IMR-90 (cell line): Measurements from ENCODE around the gene ARHGAP28. TPM values are rescaled to one million over a fixed set of nuclear protein-coding genes. Genes with fewer than 3 reads are reported as not detected.

Experiments
- ATAC-seq: fragments of 200-7000 bp; cut with Tn5 transposase; 2 replicates; pipeline ENCODE4 v1.9.1; 2020; ENCODE audit warnings: low read depth, mild to moderate bottlenecking, moderate library complexity
- BruUV-seq: library from RNA; stranded (reverse); fragments of 400-500 nt; replicated peaks from 2 replicates; lab custom pipeline; 2021; lab: Mats Ljungman, UMichigan
- CTCF ChIA-PET: fragments of 300-600 bp; formaldehyde crosslinking; extraction: SDS; loops from one replicate; lab custom pipeline; 2021; ENCODE audit warnings: antibody characterized with exemption; lab: Yijun Ruan, JAX
- POLR2A ChIA-PET: fragments of 300-600 bp; sonication (Branson Sonifier 250); formaldehyde crosslinking; loops from one replicate; lab custom pipeline; 2022; ENCODE audit warnings: antibody characterized with exemption; ENCODE audit not compliant: unreplicated experiment; lab: Charles Lee
- DNase-seq: peaks from one replicate; pipeline ENCODE4 v3.0.0; 2013
- H2AFZ ChIP-seq: replicated peaks from 2 replicates; pipeline ENCODE3; 2013; ENCODE audit warnings: low read length, mild to moderate bottlenecking; ENCODE audit not compliant: poor library complexity
- H2AK5ac ChIP-seq: 2 replicates; pipeline ENCODE4 v1.6.1; 2013; ENCODE audit warnings: low read depth, low read length, inconsistent platforms
- H2AK9ac ChIP-seq: replicated peaks from 2 replicates; pipeline ENCODE3; 2013; ENCODE audit warnings: mild to moderate bottlenecking, low read depth, low read length, moderate library complexity; ENCODE audit not compliant: poor library complexity
- H2BK120ac ChIP-seq: 2 replicates; pipeline ENCODE4 v1.6.1; 2013; ENCODE audit warnings: low read depth, low read length, inconsistent platforms
- H2BK15ac ChIP-seq: 3 replicates; pipeline ENCODE4 v1.6.1; 2013; ENCODE audit warnings: low read depth, low read length, inconsistent platforms
- H2BK20ac ChIP-seq: 2 replicates; pipeline ENCODE4 v1.6.1; 2013; ENCODE audit warnings: low read depth, mild to moderate bottlenecking, inconsistent platforms, low read length, moderate library complexity
- H2BK5ac ChIP-seq: 2 replicates; pipeline ENCODE4 v1.6.1; 2013; ENCODE audit warnings: mild to moderate bottlenecking, low read depth, low read length, inconsistent platforms; ENCODE audit not compliant: poor library complexity, severe bottlenecking
- H3K14ac ChIP-seq: replicated peaks from 2 replicates; pipeline ENCODE4 v1.6.1; 2013; ENCODE audit warnings: low read depth, low read length, inconsistent platforms
- H3K18ac ChIP-seq: 2 replicates; pipeline ENCODE4 v1.6.1; 2013; ENCODE audit warnings: low read depth, low read length, control low read depth
- H3K23ac ChIP-seq: 2 replicates; pipeline ENCODE4 v1.6.1; 2013; ENCODE audit warnings: low read depth, low read length, inconsistent platforms
- H3K27ac ChIP-seq: 2 replicates; pipeline ENCODE4 v1.5.1; 2013; ENCODE audit warnings: mild to moderate bottlenecking, control low read depth, low read length; ENCODE audit not compliant: insufficient read depth
- H3K27me3 ChIP-seq: 2 replicates; pipeline ENCODE4 v1.6.1; 2013; ENCODE audit warnings: low read length; ENCODE audit not compliant: control insufficient read depth, insufficient read depth
- H3K36me3 ChIP-seq: 2 replicates; pipeline ENCODE4 v1.6.1; 2013; ENCODE audit warnings: low read length, mixed read lengths; ENCODE audit not compliant: control insufficient read depth, insufficient read depth
- H3K4ac ChIP-seq: 2 replicates; pipeline ENCODE4 v1.6.1; 2013; ENCODE audit warnings: low read depth, low read length, inconsistent platforms
- H3K4me1 ChIP-seq: 2 replicates; pipeline ENCODE4 v1.6.1; 2013; ENCODE audit warnings: low read length, mixed read lengths; ENCODE audit not compliant: control insufficient read depth, insufficient read depth
- H3K4me2 ChIP-seq: 2 replicates; pipeline ENCODE4 v1.6.1; 2013; ENCODE audit warnings: low read depth, mild to moderate bottlenecking, control low read depth, low read length, moderate library complexity
- H3K4me3 ChIP-seq: 2 replicates; pipeline ENCODE4 v1.5.1; 2013; ENCODE audit warnings: low read depth, mild to moderate bottlenecking, control low read depth, low read length, moderate library complexity; ENCODE audit not compliant: insufficient read depth
- H3K56ac ChIP-seq: 2 replicates; pipeline ENCODE4 v1.6.1; 2013; ENCODE audit warnings: low read length, inconsistent platforms; ENCODE audit not compliant: insufficient read depth; ENCODE audit errors: extremely low read depth
- H3K79me1 ChIP-seq, 2 experiments: 2 replicates each; pipeline ENCODE4 v1.6.1; 2013; ENCODE audit warnings: low read length in 2 of 2, inconsistent platforms in 1 of 2, low read depth in 1 of 2
- H3K9ac ChIP-seq: 2 replicates; pipeline ENCODE4 v1.6.1; 2013; ENCODE audit warnings: low read depth, low read length, control low read depth
- H3K9me1 ChIP-seq: 2 replicates; pipeline ENCODE4 v1.6.1; 2013; ENCODE audit warnings: low read length, inconsistent platforms; ENCODE audit not compliant: insufficient read depth
- H3K9me3 ChIP-seq: 2 replicates; pipeline ENCODE4 v1.6.1; 2013; ENCODE audit warnings: low read length; ENCODE audit not compliant: control insufficient read depth, insufficient read depth
- H4K20me1 ChIP-seq: 2 replicates; pipeline ENCODE4 v1.6.1; 2013; ENCODE audit warnings: low read length, inconsistent platforms; ENCODE audit not compliant: insufficient read depth
- H4K5ac ChIP-seq: 2 replicates; pipeline ENCODE4 v1.6.1; 2013; ENCODE audit warnings: mild to moderate bottlenecking, low read depth, low read length, control low read depth
- H4K8ac ChIP-seq, 2 experiments: 2 replicates each; pipeline ENCODE4 v1.6.1; 2013; ENCODE audit warnings: low read depth in 2 of 2, low read length in 2 of 2, control low read depth in 1 of 2, inconsistent platforms in 1 of 2
- H4K91ac ChIP-seq: 2 replicates; pipeline ENCODE4 v1.6.1; 2013; ENCODE audit warnings: low read depth, low read length, inconsistent platforms; ENCODE audit not compliant: insufficient read depth
- BHLHE40 ChIP-seq: fragments of 150-350 bp; IDR thresholded peaks from 2 replicates; pipeline ENCODE4 v1.6.1; 2016; ENCODE audit warnings: mild to moderate bottlenecking, low read depth, low read length
- NFE2L2 ChIP-seq: fragments of 150-350 bp; IDR thresholded peaks from 2 replicates; pipeline ENCODE4 v1.6.1; 2016; ENCODE audit warnings: low read depth, mild to moderate bottlenecking, low read length
- POLR2A ChIP-seq: IDR thresholded peaks from 2 replicates; pipeline ENCODE4 v1.6.1; 2012; ENCODE audit warnings: mild to moderate bottlenecking, low read depth, low read length
- WGBS, 2 experiments: methylation state at CpG; one replicate each; pipeline versions ENCODE4 v1.1.5 to v1.1.7; 2013; ENCODE audit warnings: missing lambda C conversion rate in 2 of 2; ENCODE audit not compliant: insufficient read length in 1 of 2; ENCODE audit errors: extremely low coverage in 2 of 2; 5-methylcytosine and 5-hydroxymethylcytosine counted together
- dilution Hi-C: fragments of 300-500 bp; cut with HindIII; formaldehyde crosslinking; loops from one replicate; pipeline ENCODE4 v1.14.3; 2018; ENCODE audit warnings: low sequenced_read_pairs; ENCODE audit not compliant: unreplicated experiment
- in situ Hi-C: fragments of 300-500 bp; cut with MboI; formaldehyde crosslinking; loops from 3 replicates; pipeline ENCODE4 v1.14.3; 2019; ENCODE audit warnings: low sequenced_read_pairs, inconsistent platforms, mixed read lengths
- intact Hi-C: fragments of 100-400 bp; cut with micrococcal nuclease; formaldehyde crosslinking; loops from 2 replicates; pipeline ENCODE4 v1.10.0; 2022
- polyA plus RNA-seq, 3 experiments: library from polyadenylated mRNA; depleted of rRNA; stranded (reverse); fragments of >200 nt; gene quantifications; 2 replicates each; pipeline ENCODE4 v1.2.3, GENCODE V29; 2012; ENCODE audit warnings: low replicate concordance in 1 of 3
- total RNA-seq: library from RNA; depleted of rRNA; stranded (reverse); fragments of >200 nt; gene quantifications from 2 replicates; pipeline ENCODE4 v1.2.3, GENCODE V29; 2012
- TF ChIP-seq, protein P1 (sequence below): conservative IDR thresholded peaks from 2 replicates; pipeline ENCODE4 v1.5.1; 2012; ENCODE audit warnings: mild to moderate bottlenecking, low read depth, low read length, improper control_type of control experiment

Gene ARHGAP28
- total and polyA plus RNA-seq, 2 of the 4 experiments (the other 2 are of a cell fraction), result 1.8 to 3.8 TPM

DNA sequence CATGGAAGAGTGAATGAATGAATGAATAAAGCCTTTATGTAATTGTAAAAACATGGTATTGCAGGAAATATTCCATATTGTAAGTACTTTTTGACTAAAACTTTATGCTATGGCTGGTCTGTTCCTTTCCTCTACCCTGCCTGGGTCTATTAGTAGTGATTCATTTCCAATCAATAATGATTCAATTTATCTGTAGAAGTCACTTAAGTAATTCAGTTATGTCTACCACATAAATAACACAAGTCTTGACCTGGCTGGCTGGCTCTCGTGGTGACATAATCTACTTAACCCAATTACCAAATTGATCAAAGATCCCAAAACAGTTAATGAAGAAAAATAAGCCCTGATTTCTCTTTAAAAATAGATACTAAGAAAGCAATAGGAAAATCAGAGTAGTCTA lies 7.8 kb upstream of the ARHGAP28 start:
- H3K9me3 ChIP-seq, result no peaks in the 10 kb centered on the region
- H3K23ac ChIP-seq, result no peak overlapping the region
- no CpG with 5 or more reads among the region's 1 CpG for WGBS, 2 experiments
- DNase-seq (no peak), ATAC-seq (no peak)
- BruUV-seq, result no TSS peak
- no peaks in the 10 kb centered on the region for H4K20me1 ChIP-seq
- H3K4me1 ChIP-seq, result peaks cover 13% of the 10 kb centered on the region
- no peak overlapping the region for H3K9ac ChIP-seq
- TF ChIP-seq, protein P1, sequence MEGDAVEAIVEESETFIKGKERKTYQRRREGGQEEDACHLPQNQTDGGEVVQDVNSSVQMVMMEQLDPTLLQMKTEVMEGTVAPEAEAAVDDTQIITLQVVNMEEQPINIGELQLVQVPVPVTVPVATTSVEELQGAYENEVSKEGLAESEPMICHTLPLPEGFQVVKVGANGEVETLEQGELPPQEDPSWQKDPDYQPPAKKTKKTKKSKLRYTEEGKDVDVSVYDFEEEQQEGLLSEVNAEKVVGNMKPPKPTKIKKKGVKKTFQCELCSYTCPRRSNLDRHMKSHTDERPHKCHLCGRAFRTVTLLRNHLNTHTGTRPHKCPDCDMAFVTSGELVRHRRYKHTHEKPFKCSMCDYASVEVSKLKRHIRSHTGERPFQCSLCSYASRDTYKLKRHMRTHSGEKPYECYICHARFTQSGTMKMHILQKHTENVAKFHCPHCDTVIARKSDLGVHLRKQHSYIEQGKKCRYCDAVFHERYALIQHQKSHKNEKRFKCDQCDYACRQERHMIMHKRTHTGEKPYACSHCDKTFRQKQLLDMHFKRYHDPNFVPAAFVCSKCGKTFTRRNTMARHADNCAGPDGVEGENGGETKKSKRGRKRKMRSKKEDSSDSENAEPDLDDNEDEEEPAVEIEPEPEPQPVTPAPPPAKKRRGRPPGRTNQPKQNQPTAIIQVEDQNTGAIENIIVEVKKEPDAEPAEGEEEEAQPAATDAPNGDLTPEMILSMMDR, result no peak
- no peak for TF ChIP-seq POLR2A
- TF ChIP-seq NFE2L2, result no peak
- TF ChIP-seq BHLHE40, result no peak
- POLR2A ChIA-PET, result no interaction called here
- H3K79me1 ChIP-seq, result no peaks in the 10 kb centered on the region
- no peak overlapping the region for H3K27ac ChIP-seq
- no peak overlapping the region for H3K14ac ChIP-seq
- H2AFZ ChIP-seq, result no peak overlapping the region
- H3K4ac ChIP-seq, result no peak overlapping the region
- H4K91ac ChIP-seq, result no peak overlapping the region
- no peak overlapping the region for H3K56ac ChIP-seq
- H3K27me3 ChIP-seq, result no peaks in the 10 kb centered on the region
- H3K4me3 ChIP-seq, result no peak overlapping the region
- H2BK20ac ChIP-seq, result no peak overlapping the region
- H4K8ac ChIP-seq, result no peak overlapping the region
- H4K5ac ChIP-seq, result no peak overlapping the region
- CTCF ChIA-PET, result no interaction called here
- no peak overlapping the region; the same call in 2 of the 3 replicates for H2BK15ac ChIP-seq
- intact Hi-C loops (no loop called here), in situ Hi-C loops (no loop called here), dilution Hi-C loops (no loop called here)
- H3K9me1 ChIP-seq, result peaks cover 14% of the 10 kb centered on the region
- H2BK5ac ChIP-seq, result no peak overlapping the region
- H3K36me3 ChIP-seq, result no peaks in the 10 kb centered on the region
- no peak overlapping the region for H3K4me2 ChIP-seq
- H2BK120ac ChIP-seq, result no peak overlapping the region
- no peak overlapping the region for H2AK5ac ChIP-seq
- H3K18ac ChIP-seq, result no peak overlapping the region
- no peak overlapping the region for H2AK9ac ChIP-seq
